Activated naive CD4-positive, alpha-beta T cell treated with anti-CD3 and anti-CD28 coated beads, Interleukin-2, amount 50 U/mL, for 24 hours (primary cell): ENCODE results near the gene C4BPA.

Experiments used
- H3K27ac Mint-ChIP-seq: one replicate; pipeline ENCODE4 v1.8.0; 2021; ENCODE audit warnings: mild to moderate bottlenecking, mixed read lengths
- H3K27me3 Mint-ChIP-seq: one replicate; pipeline ENCODE4 v1.8.0; 2021; ENCODE audit warnings: mixed read lengths
- H3K36me3 Mint-ChIP-seq: one replicate; pipeline ENCODE4 v1.8.0; 2021; ENCODE audit warnings: mixed read lengths
- H3K4me1 Mint-ChIP-seq: one replicate; pipeline ENCODE4 v1.8.0; 2021; ENCODE audit warnings: mixed read lengths
- H3K4me3 Mint-ChIP-seq: one replicate; pipeline ENCODE4 v1.8.0; 2021; ENCODE audit warnings: mild to moderate bottlenecking, mixed read lengths
- H3K9me3 Mint-ChIP-seq: one replicate; pipeline ENCODE4 v1.8.0; 2021; ENCODE audit warnings: mixed read lengths

C4BPA gene

DNA sequence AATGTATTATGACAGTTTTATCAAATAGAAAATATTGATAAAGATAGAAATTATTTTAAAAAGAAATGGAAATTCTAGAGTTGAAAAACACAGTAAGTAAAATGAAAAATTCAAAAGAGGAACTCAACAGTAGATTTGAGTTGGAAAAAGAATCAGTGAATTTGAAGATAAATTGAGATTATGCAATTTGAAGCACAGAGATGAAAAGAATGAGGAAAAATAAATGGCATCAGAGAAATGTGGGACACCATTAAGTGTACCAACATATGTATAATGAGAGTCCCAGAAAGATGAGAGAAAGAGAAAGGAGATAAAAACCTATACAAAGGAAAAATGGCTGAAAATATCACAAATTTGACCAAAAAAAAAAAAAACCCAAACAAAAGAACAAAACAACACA, 25.0 kb downstream of the C4BPA start:
- Mint-ChIP-seq H3K4me3 (no peak overlapping the region), H3K36me3 (peaks cover 10% of the 10 kb centered on the region), H3K27ac (no peak overlapping the region), H3K4me1 (no peaks in the 10 kb centered on the region), H3K27me3 (peaks cover 2% of the 10 kb centered on the region), H3K9me3 (peaks cover 32% of the 10 kb centered on the region)

DNA sequence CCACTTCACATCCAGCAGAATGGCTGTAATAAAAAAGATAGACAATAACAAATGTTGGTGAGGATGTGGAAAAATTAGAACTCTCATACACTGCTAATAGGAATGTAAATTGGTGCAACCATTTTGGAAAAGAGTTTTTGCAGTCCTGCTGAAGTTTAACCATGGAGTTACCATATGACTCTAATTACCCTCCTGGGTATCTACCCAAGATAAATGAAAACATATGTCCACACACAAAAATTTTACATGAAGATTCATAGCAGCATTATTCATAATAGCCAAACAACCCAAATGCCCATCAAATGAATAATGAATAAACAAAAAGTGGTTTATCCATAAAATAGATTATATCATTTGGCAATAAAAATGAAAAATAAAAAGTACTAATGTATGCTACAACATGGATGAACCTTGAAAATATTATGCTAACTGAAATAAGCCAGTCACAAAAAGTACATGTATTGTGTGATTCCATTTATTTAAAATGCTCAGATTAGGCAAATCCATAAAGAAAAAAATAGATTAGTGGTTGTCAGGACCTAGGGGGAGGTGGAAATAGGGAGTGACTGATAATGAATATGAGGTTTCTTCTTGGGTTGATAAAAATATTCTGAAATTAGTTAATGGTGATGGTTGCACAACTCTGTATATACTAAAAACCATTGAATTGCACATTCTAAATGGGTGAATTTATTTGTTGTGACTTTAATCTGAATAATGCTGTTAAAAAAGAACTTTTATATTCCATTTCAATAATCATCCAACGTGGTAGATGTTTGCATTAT, 26.4 kb downstream of the C4BPA start:
- Mint-ChIP-seq H3K9me3 (peaks cover 25% of the 10 kb centered on the region), H3K36me3 (peaks cover 8% of the 10 kb centered on the region), H3K4me1 (no peaks in the 10 kb centered on the region), H3K27ac (no peak overlapping the region), H3K27me3 (peaks cover 2% of the 10 kb centered on the region), H3K4me3 (no peak overlapping the region)

DNA sequence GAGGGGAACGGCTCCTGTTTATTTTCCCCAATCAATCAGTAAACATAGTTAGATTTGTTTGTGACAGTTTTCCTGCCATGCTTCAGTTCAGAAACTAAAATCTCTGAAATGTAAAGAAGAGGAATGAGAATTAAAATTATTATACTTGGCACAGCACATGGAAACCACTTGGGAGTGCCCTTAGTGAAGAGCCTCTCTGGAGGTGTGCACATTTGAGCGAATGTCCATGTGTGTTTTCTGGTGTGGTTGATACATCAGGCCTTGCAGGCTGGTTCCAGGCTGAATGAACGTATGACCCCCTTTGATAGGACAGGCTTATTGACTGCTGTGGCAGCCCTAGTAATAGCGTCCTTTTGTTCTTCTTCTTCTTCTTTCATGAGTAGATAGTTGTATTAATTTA, 27.1 kb downstream of the C4BPA start:
- Mint-ChIP-seq H3K27ac (no peak overlapping the region), H3K27me3 (peaks cover 2% of the 10 kb centered on the region), H3K4me3 (no peak overlapping the region), H3K36me3 (peaks cover 8% of the 10 kb centered on the region), H3K9me3 (peaks cover 23% of the 10 kb centered on the region), H3K4me1 (no peaks in the 10 kb centered on the region)

DNA sequence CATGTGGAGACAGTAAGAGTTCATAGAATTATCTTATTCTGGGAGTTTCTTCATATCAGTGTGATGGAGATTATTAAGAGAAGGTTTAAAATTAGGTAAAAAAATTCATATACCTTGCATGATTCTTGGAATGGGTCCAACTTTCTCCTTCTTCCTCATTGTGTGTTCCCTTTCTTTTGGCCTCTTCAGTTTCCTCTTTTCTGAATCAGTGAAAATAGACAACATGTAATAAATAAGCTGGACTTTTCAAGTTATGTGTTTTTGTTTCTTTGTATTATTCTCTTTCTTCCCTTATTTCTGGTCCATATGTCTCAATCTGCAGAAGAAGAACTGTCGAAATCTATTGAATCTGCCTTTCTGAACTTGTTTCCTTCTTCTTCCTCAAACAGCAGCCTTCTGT, 30.5 kb downstream of the C4BPA start:
- Mint-ChIP-seq H3K36me3 (peaks cover 8% of the 10 kb centered on the region), H3K9me3 (peaks cover 13% of the 10 kb centered on the region), H3K27ac (no peak overlapping the region), H3K4me1 (no peaks in the 10 kb centered on the region), H3K4me3 (no peak overlapping the region), H3K27me3 (peaks cover 2% of the 10 kb centered on the region)

DNA sequence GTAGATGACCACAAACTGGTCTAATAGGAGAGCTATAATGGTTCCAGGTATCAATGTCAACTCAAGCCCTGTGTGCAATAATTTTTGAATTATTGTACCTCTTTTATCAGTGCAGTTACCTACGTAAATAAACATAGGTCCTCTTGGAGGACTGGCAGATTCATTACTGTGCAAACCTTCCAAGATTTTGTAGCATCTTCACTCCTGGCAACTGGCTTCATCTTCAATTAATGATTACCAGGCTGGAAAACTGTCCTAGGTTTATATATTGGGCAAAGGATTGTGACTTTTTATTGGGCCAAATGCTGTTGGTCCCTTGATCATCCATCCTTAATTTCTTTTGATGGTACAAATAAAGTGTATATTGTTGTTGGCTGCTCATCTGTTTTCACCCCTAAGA, 35.6 kb downstream of the C4BPA start:
- Mint-ChIP-seq H3K4me3 (no peak overlapping the region), H3K9me3 (peaks cover 9% of the 10 kb centered on the region), H3K27me3 (no peaks in the 10 kb centered on the region), H3K4me1 (no peaks in the 10 kb centered on the region), H3K27ac (no peak overlapping the region), H3K36me3 (peaks cover 4% of the 10 kb centered on the region)

DNA sequence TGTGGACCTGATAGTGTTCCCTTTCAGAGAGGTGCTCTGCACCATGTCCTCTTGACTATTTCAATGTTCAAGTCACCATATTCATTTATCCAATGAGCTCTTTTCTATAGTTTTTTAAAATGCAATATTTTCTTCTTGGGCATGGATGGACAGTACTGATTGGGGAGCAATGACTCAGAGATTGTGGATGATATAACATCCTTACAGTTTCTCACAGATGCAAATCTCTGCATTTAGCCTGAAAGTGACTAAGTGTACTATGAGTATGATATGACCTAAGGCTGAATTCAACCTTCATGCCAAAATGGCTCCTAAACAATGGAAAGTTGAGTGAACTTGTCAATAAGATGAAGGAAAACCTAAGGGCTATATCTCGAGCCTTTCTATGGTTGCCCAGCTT, 36.5 kb downstream of the C4BPA start:
- H3K27ac Mint-ChIP-seq = no peak overlapping the region
- H3K9me3 Mint-ChIP-seq = peaks cover 9% of the 10 kb centered on the region
- no peak overlapping the region for H3K4me3 Mint-ChIP-seq
- no peaks in the 10 kb centered on the region for H3K27me3 Mint-ChIP-seq
- H3K36me3 Mint-ChIP-seq = peaks cover 4% of the 10 kb centered on the region
- no peaks in the 10 kb centered on the region for H3K4me1 Mint-ChIP-seq

DNA sequence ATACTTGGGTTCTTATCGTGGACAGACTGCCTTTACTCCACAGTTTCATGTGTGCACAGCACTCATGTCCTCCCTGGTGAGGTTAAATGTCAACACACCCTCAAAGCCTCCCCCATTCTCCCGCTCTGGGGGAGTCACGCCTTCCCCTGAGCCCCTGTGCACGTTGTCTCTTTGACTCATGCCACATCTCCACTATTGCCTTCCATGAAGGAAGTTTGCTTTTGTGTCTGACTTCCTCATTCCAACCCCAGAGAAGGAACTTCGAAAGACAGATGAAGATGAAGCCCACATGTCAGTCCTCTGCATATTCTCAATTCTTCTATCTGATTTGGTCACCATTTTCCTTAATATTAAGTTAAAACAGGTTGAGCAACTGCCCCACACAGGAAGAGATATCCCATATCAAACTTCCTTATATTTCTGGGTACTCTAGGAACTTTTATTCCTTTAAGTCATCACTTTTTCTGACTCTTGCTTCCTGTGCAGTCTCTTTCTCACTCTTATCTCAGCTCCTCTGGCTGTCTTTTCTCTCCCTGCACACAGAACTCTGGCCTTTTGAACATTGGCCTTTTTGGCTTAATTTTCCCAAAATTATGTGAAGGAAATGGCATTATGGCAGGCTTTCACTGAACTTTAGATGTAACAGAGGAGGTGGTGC, 41.5 kb downstream of the C4BPA start:
- Mint-ChIP-seq H3K36me3 (no peaks in the 10 kb centered on the region), H3K9me3 (peaks cover 4% of the 10 kb centered on the region), H3K27me3 (no peaks in the 10 kb centered on the region), H3K4me1 (no peaks in the 10 kb centered on the region), H3K4me3 (no peak overlapping the region), H3K27ac (no peak overlapping the region)

DNA sequence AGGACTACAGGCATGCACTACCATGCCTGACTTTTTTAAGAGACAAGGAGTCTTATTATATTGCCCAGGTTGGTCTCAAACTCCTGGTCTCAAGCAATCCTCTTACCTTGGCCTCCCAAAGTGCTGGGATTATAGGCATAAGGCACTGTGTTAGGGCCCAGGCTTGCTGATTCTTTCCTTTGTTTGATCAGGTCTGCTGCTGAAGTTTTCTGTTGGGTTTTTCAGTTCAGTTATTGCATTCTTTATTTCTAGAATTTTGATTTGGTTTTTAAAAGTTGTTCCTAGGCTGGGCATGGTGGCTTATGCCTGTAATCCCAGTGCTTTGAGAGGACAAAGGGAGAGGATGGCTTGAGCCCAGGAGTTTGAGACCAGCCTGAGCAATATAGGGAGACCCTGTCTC, 47.9 kb downstream of the C4BPA start:
- H3K4me3 Mint-ChIP-seq = no peak overlapping the region
- H3K4me1 Mint-ChIP-seq = no peaks in the 10 kb centered on the region
- H3K27me3 Mint-ChIP-seq = no peaks in the 10 kb centered on the region
- H3K27ac Mint-ChIP-seq = no peak overlapping the region
- H3K36me3 Mint-ChIP-seq = peaks cover 12% of the 10 kb centered on the region
- H3K9me3 Mint-ChIP-seq = peaks cover 11% of the 10 kb centered on the region

DNA sequence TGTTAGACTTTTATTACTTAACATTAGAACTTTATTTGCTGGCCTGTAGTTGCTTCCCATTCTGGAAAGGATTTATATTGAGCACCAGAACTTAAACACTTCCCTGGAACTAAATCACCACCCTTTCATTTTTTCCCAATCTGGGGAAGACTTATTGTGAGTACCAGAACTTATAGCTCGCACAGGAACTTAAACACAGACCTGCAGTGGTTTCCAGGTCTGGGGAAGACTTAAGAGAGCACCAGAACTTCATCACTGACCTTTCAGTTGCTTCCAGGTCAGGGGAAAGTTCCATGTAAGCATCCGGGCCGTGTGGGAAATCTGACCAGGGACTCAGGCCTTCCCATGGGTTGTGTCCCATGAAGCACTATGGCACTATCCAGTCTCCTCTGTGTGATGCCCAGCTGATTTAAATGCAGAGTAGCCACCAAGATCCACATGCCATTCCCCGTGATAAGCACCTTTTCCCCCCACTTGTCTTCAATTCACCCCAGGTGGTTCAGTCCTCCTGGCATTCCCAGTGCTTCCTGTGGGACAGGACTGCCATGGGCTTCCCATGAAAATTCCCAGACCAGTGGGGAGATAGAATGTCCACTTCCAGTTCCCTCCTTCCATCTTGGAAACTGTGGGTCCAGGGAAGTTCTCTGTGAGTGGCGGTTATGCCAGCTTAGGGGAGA, 48.9 kb downstream of the C4BPA start:
- Mint-ChIP-seq H3K27ac (no peak overlapping the region), H3K4me3 (no peak overlapping the region), H3K27me3 (no peaks in the 10 kb centered on the region), H3K9me3 (peaks cover 11% of the 10 kb centered on the region), H3K36me3 (peaks cover 12% of the 10 kb centered on the region), H3K4me1 (no peaks in the 10 kb centered on the region)

DNA sequence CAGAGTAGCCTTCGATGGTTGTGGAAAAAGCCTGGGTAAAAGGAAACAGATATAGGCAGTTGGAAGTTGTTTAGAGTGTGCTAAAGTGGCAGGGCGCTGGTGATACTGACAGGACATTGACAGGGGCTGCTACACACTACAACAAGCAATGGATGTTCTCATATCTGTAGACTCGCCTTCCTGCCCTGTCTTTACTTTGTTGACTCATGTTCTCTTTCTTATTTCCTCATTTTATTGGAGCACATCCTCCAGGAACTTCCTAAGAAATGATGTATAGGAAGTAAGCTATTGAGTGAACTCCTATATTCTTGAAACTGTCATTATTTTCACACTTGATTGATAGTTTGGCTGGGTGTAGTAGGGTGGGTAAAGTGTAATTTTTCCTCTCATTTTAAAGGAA, 51.0 kb downstream of the C4BPA start:
- Mint-ChIP-seq H3K36me3 (peaks cover 15% of the 10 kb centered on the region), H3K27me3 (peaks cover 1% of the 10 kb centered on the region), H3K4me3 (no peak overlapping the region), H3K9me3 (peaks cover 15% of the 10 kb centered on the region), H3K27ac (no peak overlapping the region), H3K4me1 (no peaks in the 10 kb centered on the region)

DNA sequence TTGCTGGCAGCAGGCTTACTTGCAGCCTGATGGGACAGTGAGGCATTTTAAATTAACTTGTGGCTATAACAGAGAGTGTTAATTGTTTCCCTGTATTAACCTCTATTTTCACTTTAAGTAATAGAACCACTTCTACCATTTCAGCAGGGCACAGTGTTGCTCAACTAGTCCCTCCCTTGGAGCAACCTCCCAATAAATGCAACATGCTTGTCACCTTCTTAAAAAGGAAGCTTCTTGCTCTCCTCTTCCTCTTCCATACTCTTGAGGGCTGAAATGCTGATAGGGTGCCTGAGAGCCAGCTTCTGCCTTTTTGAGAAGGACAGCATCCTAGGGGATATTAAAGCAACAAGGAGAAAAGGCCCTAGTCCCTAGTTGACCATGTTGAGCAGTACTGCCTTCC, 52.1 kb downstream of the C4BPA start:
- H3K27me3 Mint-ChIP-seq = peaks cover 1% of the 10 kb centered on the region
- H3K4me1 Mint-ChIP-seq = no peaks in the 10 kb centered on the region
- peaks cover 12% of the 10 kb centered on the region for H3K9me3 Mint-ChIP-seq
- H3K36me3 Mint-ChIP-seq = peaks cover 12% of the 10 kb centered on the region
- no peak overlapping the region for H3K4me3 Mint-ChIP-seq
- H3K27ac Mint-ChIP-seq = no peak overlapping the region

DNA sequence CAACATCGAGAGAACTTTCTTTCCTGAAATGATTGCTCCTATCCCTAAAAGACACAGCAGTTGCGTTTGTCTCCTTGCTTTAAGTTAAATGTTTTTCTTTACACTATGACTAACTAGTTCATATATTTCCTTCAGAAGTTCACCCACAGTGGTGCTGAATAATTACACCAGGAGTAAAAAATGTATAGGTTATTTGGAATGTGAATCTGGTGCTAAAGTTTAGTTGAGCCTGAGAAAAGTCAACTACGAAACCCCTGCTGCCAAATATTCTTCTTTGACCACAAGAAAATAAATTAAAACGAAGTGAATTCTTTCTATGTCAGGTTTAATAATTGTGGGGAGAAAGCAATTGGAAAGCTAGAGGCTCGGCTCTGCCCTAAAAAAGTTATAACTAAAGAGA, 52.8 kb downstream of the C4BPA start:
- Mint-ChIP-seq H3K9me3 (peaks cover 5% of the 10 kb centered on the region), H3K4me1 (no peaks in the 10 kb centered on the region)

DNA sequence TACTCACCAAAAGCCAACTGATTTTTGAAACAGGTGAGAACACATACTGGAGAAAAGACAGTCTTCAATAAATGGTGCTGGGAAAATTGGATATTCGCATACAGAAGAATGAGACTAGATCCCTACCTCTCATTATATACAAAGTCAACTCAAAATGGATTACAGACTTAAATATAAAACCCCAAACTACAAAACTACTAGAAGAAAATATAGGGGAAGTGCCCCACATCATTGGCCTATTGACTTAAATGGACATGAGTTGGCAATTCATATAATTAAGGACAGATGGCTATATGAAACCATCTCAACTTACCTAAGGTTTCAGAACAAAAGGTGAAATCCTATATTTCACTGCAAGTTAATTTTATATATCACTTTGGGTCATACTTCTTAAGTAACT, 60.1 kb downstream of the C4BPA start:
- Mint-ChIP-seq H3K36me3 (peaks cover 1% of the 10 kb centered on the region), H3K27ac (no peak overlapping the region), H3K9me3 (no peaks in the 10 kb centered on the region), H3K4me1 (no peaks in the 10 kb centered on the region), H3K27me3 (no peaks in the 10 kb centered on the region), H3K4me3 (no peak overlapping the region)

More for the DNA sequence above, 52.8 kb downstream of the C4BPA start:
- Mint-ChIP-seq H3K27ac (no peak overlapping the region), H3K36me3 (peaks cover 7% of the 10 kb centered on the region), H3K4me3 (no peak overlapping the region), H3K27me3 (peaks cover 1% of the 10 kb centered on the region)

DNA sequence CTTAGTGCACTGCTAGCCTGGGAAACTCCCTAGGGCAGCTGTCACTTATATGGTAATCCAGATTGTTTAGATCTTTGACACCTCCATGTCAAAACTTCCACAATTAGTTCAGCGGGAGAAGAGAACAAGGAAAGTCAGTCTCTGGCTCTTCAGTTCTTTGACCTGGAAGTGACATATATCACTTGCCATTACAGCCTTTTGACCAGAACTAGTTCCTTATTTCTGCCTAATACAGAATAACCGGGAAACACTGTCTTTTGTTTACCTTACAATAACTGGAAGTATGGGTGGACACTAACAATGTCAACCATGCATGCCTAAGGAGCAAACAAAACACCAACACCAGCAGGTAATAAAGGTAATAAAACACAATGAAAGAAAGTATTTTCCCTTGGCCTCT, 68.3 kb downstream of the C4BPA start:
- Mint-ChIP-seq H3K4me3 (no peak overlapping the region), H3K27ac (no peak overlapping the region), H3K27me3 (no peaks in the 10 kb centered on the region), H3K9me3 (no peaks in the 10 kb centered on the region), H3K36me3 (no peaks in the 10 kb centered on the region), H3K4me1 (no peaks in the 10 kb centered on the region)

DNA sequence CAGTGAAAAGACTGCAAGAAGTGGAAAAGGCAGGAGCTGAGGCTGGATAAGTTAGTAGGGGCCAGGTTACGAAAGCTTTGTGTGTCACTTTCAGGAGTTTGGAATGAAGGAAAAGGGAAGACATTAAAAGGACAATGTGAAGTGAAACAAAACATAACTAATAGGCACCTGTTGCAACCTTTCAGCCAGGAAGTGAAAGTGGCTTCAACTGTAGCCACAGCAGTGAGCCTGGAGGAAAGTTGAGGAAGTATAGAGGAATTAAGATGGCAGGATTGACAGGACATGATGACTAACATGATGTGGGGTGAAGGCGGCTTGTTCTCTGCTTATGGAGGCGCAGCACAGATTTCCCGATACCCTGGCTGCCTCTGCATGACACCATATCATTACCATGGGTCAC, 68.9 kb downstream of the C4BPA start:
- Mint-ChIP-seq H3K4me1 (no peaks in the 10 kb centered on the region), H3K9me3 (no peaks in the 10 kb centered on the region), H3K4me3 (no peak overlapping the region), H3K27me3 (peaks cover under 1% of the 10 kb centered on the region), H3K27ac (no peak overlapping the region), H3K36me3 (no peaks in the 10 kb centered on the region)

DNA sequence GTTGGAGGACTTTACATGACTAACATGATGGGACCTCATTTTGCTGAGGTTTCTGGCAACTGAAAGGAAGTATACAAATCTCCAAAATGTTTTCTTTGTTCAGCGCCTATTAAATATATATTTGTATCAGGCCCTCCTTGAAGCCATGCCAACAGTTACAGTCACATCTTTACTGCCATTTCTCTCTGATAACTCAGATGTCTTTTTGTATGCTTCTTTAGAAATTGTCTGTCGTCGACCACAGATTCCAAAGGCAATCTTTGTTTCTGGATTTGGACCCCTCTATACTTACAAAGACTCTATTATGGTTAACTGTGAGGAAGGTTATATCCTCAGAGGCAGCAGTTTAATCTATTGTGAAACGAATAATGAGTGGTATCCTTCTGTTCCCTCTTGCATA, 69.4 kb downstream of the C4BPA start:
- Mint-ChIP-seq H3K9me3 (no peaks in the 10 kb centered on the region), H3K27me3 (peaks cover 4% of the 10 kb centered on the region)

More for the DNA sequence above, 69.4 kb downstream of the C4BPA start:
- no peak overlapping the region for H3K27ac Mint-ChIP-seq
- no peak overlapping the region for H3K4me3 Mint-ChIP-seq
- no peaks in the 10 kb centered on the region for H3K36me3 Mint-ChIP-seq
- no peaks in the 10 kb centered on the region for H3K4me1 Mint-ChIP-seq
